Measurements from ENCODE around the gene ADORA1. TPM values are rescaled to one million over a fixed set of nuclear protein-coding genes. Genes with fewer than 3 reads are reported as not detected.
A peak's percentile ranks its signal among the peaks of the same experiment; 100 is the strongest.

ADORA1 gene
- total RNA-seq, 4 donors from 2014 or later, result 1.5 TPM; not detected in 3

GRCh38 chr1:203082231-203082505 is 45.4 kb upstream of the ADORA1 start:
- H3K27me3 ChIP-seq, result no peaks in the 10 kb centered on the region
- TF ChIP-seq POLR2A (IDR thresholded peaks at IDR 0.05) (no peak), CTCF (IDR thresholded peaks at IDR 0.05) (no peak)
- no peak for DNase-seq

GRCh38 chr1:203082571-203083462 is 44.7 kb upstream of the ADORA1 start:
- DNase-seq, result peak in 1 of 3 donors; percentile 13
- H3K36me3 ChIP-seq, result no peaks in the 10 kb centered on the region
- no peak overlapping the region for H3K27ac ChIP-seq
- no peak overlapping the region for H3K4me3 ChIP-seq
- H3K4me1 ChIP-seq, result no peaks in the 10 kb centered on the region
- no peak for TF ChIP-seq CTCF (IDR thresholded peaks at IDR 0.05)
- TF ChIP-seq POLR2A (IDR thresholded peaks at IDR 0.05), result no peak
- H3K27me3 ChIP-seq, result no peaks in the 10 kb centered on the region
- H3K9me3 ChIP-seq, result no peaks in the 10 kb centered on the region

More at GRCh38 chr1:203082231-203082505, 45.4 kb upstream of the ADORA1 start:
- H3K36me3 ChIP-seq, result no peaks in the 10 kb centered on the region
- no peaks in the 10 kb centered on the region for H3K4me1 ChIP-seq
- H3K4me3 ChIP-seq, result no peak overlapping the region
- H3K27ac ChIP-seq, result no peak overlapping the region
- no peaks in the 10 kb centered on the region for H3K9me3 ChIP-seq

- Histone ChIP-seq H3K9me3 (no peaks in the 10 kb centered on the region), H3K4me3 (no peak overlapping the region), H3K36me3 (no peaks in the 10 kb centered on the region), H3K27ac (no peak overlapping the region), H3K27me3 (no peaks in the 10 kb centered on the region), H3K4me1 (no peaks in the 10 kb centered on the region)
- peak in 1 of 3 donors; percentile 30 for DNase-seq
- no peak for TF ChIP-seq POLR2A (IDR thresholded peaks at IDR 0.05)
- no peak for TF ChIP-seq CTCF (IDR thresholded peaks at IDR 0.05)
Observed at GRCh38 chr1:203083463-203083921, 44.0 kb upstream of the ADORA1 start.

GRCh38 chr1:203084588-203085527 is 42.7 kb upstream of the ADORA1 start:
- no peak overlapping the region for H3K27ac ChIP-seq
- no peaks in the 10 kb centered on the region for H3K9me3 ChIP-seq
- no peaks in the 10 kb centered on the region for H3K36me3 ChIP-seq
- H3K27me3 ChIP-seq, result no peaks in the 10 kb centered on the region
- no peak overlapping the region for H3K4me3 ChIP-seq
- peak in 1 of 3 donors; percentile 44 for DNase-seq
- TF ChIP-seq CTCF (IDR thresholded peaks at IDR 0.05), result peak in 4 of 6 experiments; percentile 15 to 27 (median 20)
- TF ChIP-seq POLR2A (IDR thresholded peaks at IDR 0.05), result no peak
- no peaks in the 10 kb centered on the region for H3K4me1 ChIP-seq

GRCh38 chr1:203085528-203086406 is 41.8 kb upstream of the ADORA1 start, which contains the start of gene MYOG:
Gene MYOG (minus strand): TSS chr1:203086012. CDS start chr1:203085961, 51 bp downstream.
- H3K4me1 ChIP-seq, result no peaks in the 10 kb centered on the region
- no peak within 1 kb of the TSS for H3K27ac ChIP-seq
- H3K9me3 ChIP-seq, result no peaks in the 10 kb centered on the region
- H3K4me3 ChIP-seq, result no peak within 1 kb of the TSS
- DNase-seq, result no peak
- H3K36me3 ChIP-seq, result no peaks in the 10 kb centered on the region
- no peaks in the 10 kb centered on the region for H3K27me3 ChIP-seq
- TF ChIP-seq POLR2A (IDR thresholded peaks at IDR 0.05), result no peak
- TF ChIP-seq CTCF (IDR thresholded peaks at IDR 0.05), result no peak

Data from Peyer's patch (tissue), 4 donors.